HL-60 (cell line): ENCODE measurements around the gene SLC35C1.

ENCODE experiments used
- GABPA ChIP-seq: IDR thresholded peaks from 2 replicates; pipeline ENCODE4 v1.6.1; 2012; ENCODE audit warnings: low read depth
- POLR2AphosphoS5 ChIP-seq: IDR thresholded peaks from 2 replicates; pipeline ENCODE4 v1.6.1; 2012; ENCODE audit warnings: low read depth
- SPI1 ChIP-seq: IDR thresholded peaks from 2 replicates; pipeline ENCODE4 v1.6.1; 2012; ENCODE audit warnings: low read depth, mild to moderate bottlenecking, borderline replicate concordance

DNA sequence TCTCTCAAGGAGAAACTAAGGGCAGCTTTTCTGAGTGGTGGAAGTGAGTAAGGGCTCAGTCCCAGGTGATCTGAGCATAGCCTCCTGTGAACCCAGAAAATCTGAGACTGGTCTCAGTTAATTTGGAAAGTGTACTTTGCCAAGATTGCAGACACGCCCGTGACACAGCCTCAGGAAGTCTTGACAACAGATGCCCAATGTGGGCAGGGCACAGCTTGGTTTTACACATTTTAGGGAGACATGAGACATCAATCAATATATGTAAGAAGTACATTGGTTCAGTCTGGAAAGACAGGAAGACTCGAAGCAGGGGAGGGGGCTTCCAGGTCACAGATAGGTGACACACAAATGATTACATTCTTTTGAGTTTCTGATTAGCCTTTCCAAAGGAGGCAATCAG is 28.8 kb downstream of the SLC35C1 start:
- TF ChIP-seq POLR2AphosphoS5 (no peak), SPI1 (no peak), GABPA (no peak)
